ENCODE results near the gene ZSWIM5. TPM values are rescaled to one million over a fixed set of nuclear protein-coding genes. Genes with fewer than 3 reads are reported as not detected.
"Not testable (repeated sequence)": the region's sequence is repeated elsewhere in the genome, so short reads cannot be mapped to it uniquely, and the experiment has no call there.

ZSWIM5 gene
- total RNA-seq, 1 donor from 2014 or later = 4.4 TPM

GRCh38 chr1:45094371-45094770 is 112.0 kb downstream of the ZSWIM5 start:
- not testable (repeated sequence) for DNase-seq (ENCODE audit: low spot score)

GRCh38 chr1:45093334-45093733 is 113.1 kb downstream of the ZSWIM5 start:
- no peak for DNase-seq (ENCODE audit: low spot score)

GRCh38 chr1:45089711-45090110 is 116.7 kb downstream of the ZSWIM5 start:
- no peak for DNase-seq (ENCODE audit: low spot score)

GRCh38 chr1:45084562-45084961 is 121.8 kb downstream of the ZSWIM5 start:
- DNase-seq (ENCODE audit: low spot score) = no peak

- DNase-seq (ENCODE audit: low spot score) = no peak
These were observed 126.9 kb downstream of the ZSWIM5 start for GRCh38 chr1:45079533-45079932.

GRCh38 chr1:45076959-45077358 is 129.4 kb downstream of the ZSWIM5 start:
- not testable (repeated sequence) for DNase-seq (ENCODE audit: low spot score)

GRCh38 chr1:45071567-45071966 is 134.8 kb downstream of the ZSWIM5 start:
- no peak for DNase-seq (ENCODE audit: low spot score)

GRCh38 chr1:45067806-45068205 is 138.6 kb downstream of the ZSWIM5 start:
- DNase-seq (ENCODE audit: low spot score) = no peak

- DNase-seq (ENCODE audit: low spot score) = no peak
These were observed 141.3 kb downstream of the ZSWIM5 start for GRCh38 chr1:45065083-45065482.

GRCh38 chr1:45062463-45062862 is 143.9 kb downstream of the ZSWIM5 start:
- not testable (repeated sequence) for DNase-seq (ENCODE audit: low spot score)

- no peak for DNase-seq (ENCODE audit: low spot score)
These were observed 146.6 kb downstream of the ZSWIM5 start for GRCh38 chr1:45059829-45060228.

- DNase-seq (ENCODE audit: low spot score) = no peak
These were observed 148.9 kb downstream of the ZSWIM5 start for GRCh38 chr1:45057542-45057941.

- no peak for DNase-seq (ENCODE audit: low spot score)
These were observed 155.2 kb downstream of the ZSWIM5 start for GRCh38 chr1:45051005-45051772.

GRCh38 chr1:45047032-45047431 is 159.4 kb downstream of the ZSWIM5 start:
- no peak for DNase-seq (ENCODE audit: low spot score)

- no peak for DNase-seq (ENCODE audit: low spot score)
These were observed 161.5 kb downstream of the ZSWIM5 start for GRCh38 chr1:45044916-45045315.

GRCh38 chr1:45043094-45043493 is 163.3 kb downstream of the ZSWIM5 start:
- no peak for DNase-seq (ENCODE audit: low spot score)

- no peak for DNase-seq (ENCODE audit: low spot score)
These were observed 166.1 kb downstream of the ZSWIM5 start for GRCh38 chr1:45040297-45040696.

GRCh38 chr1:45038661-45039364 is 167.6 kb downstream of the ZSWIM5 start:
- DNase-seq (ENCODE audit: low spot score) = no peak

- DNase-seq (ENCODE audit: low spot score) = no peak
These were observed 168.2 kb downstream of the ZSWIM5 start for GRCh38 chr1:45038240-45038639.

- no peak for DNase-seq (ENCODE audit: low spot score)
These were observed 168.9 kb downstream of the ZSWIM5 start for GRCh38 chr1:45037456-45037855.

- DNase-seq (ENCODE audit: low spot score) = no peak
These were observed 170.6 kb downstream of the ZSWIM5 start for GRCh38 chr1:45035631-45036301.

GRCh38 chr1:45033356-45033755 is 173.0 kb downstream of the ZSWIM5 start:
- no peak for DNase-seq (ENCODE audit: low spot score)

- no peak for DNase-seq (ENCODE audit: low spot score)
These were observed 173.6 kb downstream of the ZSWIM5 start for GRCh38 chr1:45032837-45033236.

Measured in ureter (tissue), 1 donor.